Heart left ventricle (tissue), 13 donors: Measurements from ENCODE around the gene FNBP1L.

Experiments
- POLR2A ChIP-seq, 2 donors: fragments of 450-650 bp; IDR thresholded peaks; one replicate each; pipeline ENCODE4 v1.6.1; 2017; ENCODE audit warnings: antibody characterized with exemption in 2 of 2, mild to moderate bottlenecking in 2 of 2, moderate library complexity in 2 of 2
- TF ChIP-seq, protein P1 (sequence below), 12 donors: fragments of 200-600 bp; sonication (generic) in 4 of 12; IDR thresholded peaks; one replicate each; pipeline versions ENCODE4 v1.5.0 to v1.8.0; 2018 to 2022; ENCODE audit warnings: antibody characterized with exemption in 12 of 12, mild to moderate bottlenecking in 5 of 12
- donor health status: ischemic (EF 13 %, LVEDD 7.1; RV severe dilation, severe dysfunction).
- donor health status: DM: no; HTN: yes; CAD: no.
- donor health status: DM: no; HTN: no; CAD: no.
- donor health status: ischemic (EF 25% LVEDD 6.9; RV normal size, moderate dysfunction).
- donor health status: ischemic (EF 25% LVEDD 5.7; RV mildly dilated, moderate dysfunction).
- donor health status: ischemic (EF 35%, LVEDD 5.7; RV mildly dilated, moderate dysfunction).
- donor health status: nonischemic (EF 11% LVEDD 7.7; RV severe dilation, severe dysfunction).
- donor health status: DM: yes; HTN: yes; CAD: no.
- donor health status: PGD.
- donor health status: ischemic (EF 29% LVEDD 5.4; RV normal size, mild dysfunction).
- donor health status: nonischemic (EF 23%, LVEDD 6.1; RV moderate dilation, normal function).

DNA sequence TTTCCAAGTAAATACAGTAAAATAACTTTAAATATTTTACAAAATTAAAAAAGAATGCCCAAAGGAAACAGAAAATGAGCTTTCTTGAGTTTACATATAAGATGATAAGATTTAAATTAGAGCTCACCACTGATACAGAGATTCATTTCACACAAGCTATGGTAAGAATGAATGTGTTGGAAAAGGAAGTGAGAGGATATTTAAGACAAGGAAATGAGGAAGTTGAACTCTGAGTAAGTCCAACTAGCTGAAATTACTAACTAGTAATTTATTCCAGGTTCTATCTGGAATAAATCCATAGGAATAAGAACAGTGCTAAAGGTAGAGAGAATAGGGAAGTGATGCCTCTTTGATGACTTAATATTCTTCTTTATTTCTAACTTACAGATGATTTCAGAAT is 42.4 kb downstream of the FNBP1L start:
- TF ChIP-seq, protein P1, sequence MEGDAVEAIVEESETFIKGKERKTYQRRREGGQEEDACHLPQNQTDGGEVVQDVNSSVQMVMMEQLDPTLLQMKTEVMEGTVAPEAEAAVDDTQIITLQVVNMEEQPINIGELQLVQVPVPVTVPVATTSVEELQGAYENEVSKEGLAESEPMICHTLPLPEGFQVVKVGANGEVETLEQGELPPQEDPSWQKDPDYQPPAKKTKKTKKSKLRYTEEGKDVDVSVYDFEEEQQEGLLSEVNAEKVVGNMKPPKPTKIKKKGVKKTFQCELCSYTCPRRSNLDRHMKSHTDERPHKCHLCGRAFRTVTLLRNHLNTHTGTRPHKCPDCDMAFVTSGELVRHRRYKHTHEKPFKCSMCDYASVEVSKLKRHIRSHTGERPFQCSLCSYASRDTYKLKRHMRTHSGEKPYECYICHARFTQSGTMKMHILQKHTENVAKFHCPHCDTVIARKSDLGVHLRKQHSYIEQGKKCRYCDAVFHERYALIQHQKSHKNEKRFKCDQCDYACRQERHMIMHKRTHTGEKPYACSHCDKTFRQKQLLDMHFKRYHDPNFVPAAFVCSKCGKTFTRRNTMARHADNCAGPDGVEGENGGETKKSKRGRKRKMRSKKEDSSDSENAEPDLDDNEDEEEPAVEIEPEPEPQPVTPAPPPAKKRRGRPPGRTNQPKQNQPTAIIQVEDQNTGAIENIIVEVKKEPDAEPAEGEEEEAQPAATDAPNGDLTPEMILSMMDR (IDR thresholded peaks at IDR 0.05) = no peak
- no peak for TF ChIP-seq POLR2A (IDR thresholded peaks at IDR 0.05)
